DOHH2 (cell line): Measurements from ENCODE around the gene PRKAG3.

Experiments
- H3F3A ChIP-seq: fragments of 200-600 bp; sonication (generic), shearing (Covaris generic); 2 replicates; pipeline ENCODE4 v1.6.0; 2016; ENCODE audit warnings: antibody characterized with exemption, mild to moderate bottlenecking; ENCODE audit not compliant: control insufficient read depth, insufficient read depth
- H3K27ac ChIP-seq: fragments of 200-600 bp; sonication (generic); 2 replicates; pipeline ENCODE4 v1.5.1; 2014; ENCODE audit warnings: low read depth, mild to moderate bottlenecking, low read length, moderate library complexity
- H3K27me3 ChIP-seq: fragments of 200-600 bp; sonication (generic); 2 replicates; pipeline ENCODE4 v1.6.1; 2014; ENCODE audit warnings: mild to moderate bottlenecking, low read length, mixed read lengths; ENCODE audit not compliant: control insufficient read depth
- H3K36me3 ChIP-seq: fragments of 200-600 bp; sonication (generic); 2 replicates; pipeline ENCODE4 v1.6.1; 2014; ENCODE audit warnings: mild to moderate bottlenecking, low read length, moderate library complexity, mixed read lengths; ENCODE audit not compliant: control insufficient read depth
- H3K4me1 ChIP-seq: fragments of 200-600 bp; sonication (generic); 2 replicates; pipeline ENCODE4 v1.6.1; 2014; ENCODE audit warnings: mild to moderate bottlenecking, low read length, mixed read lengths; ENCODE audit not compliant: control insufficient read depth
- H3K4me2 ChIP-seq: fragments of 200-600 bp; sonication (generic); 2 replicates; pipeline ENCODE4 v1.6.0; 2014; ENCODE audit warnings: mild to moderate bottlenecking, low read length, moderate library complexity
- H3K4me3 ChIP-seq: fragments of 200-600 bp; sonication (generic); 2 replicates; pipeline ENCODE4 v1.5.1; 2014; ENCODE audit warnings: mild to moderate bottlenecking, low read length, mixed read lengths
- H3K79me2 ChIP-seq: fragments of 200-600 bp; sonication (generic); 2 replicates; pipeline ENCODE4 v1.6.1; 2014; ENCODE audit warnings: mild to moderate bottlenecking, low read length, mixed read lengths; ENCODE audit not compliant: control insufficient read depth
- H3K9me2 ChIP-seq: fragments of 200-600 bp; sonication (generic); replicated peaks from 2 replicates; pipeline ENCODE4 v1.6.1; 2014; ENCODE audit warnings: mild to moderate bottlenecking, low read length, mixed read lengths; ENCODE audit not compliant: control insufficient read depth
- H3K9me3 ChIP-seq: fragments of 200-600 bp; sonication (generic); 2 replicates; pipeline ENCODE4 v1.6.1; 2014; ENCODE audit warnings: antibody characterized with exemption, low read length, mixed read lengths; ENCODE audit not compliant: control insufficient read depth, insufficient read depth
- H4K20me1 ChIP-seq: fragments of 200-600 bp; sonication (generic); 2 replicates; pipeline ENCODE4 v1.6.0; 2014; ENCODE audit warnings: low read depth, mild to moderate bottlenecking, antibody characterized with exemption, low read length, moderate library complexity; ENCODE audit not compliant: control insufficient read depth, insufficient read depth
- CTCF ChIP-seq: fragments of 200-600 bp; sonication (generic); IDR thresholded peaks from one replicate; pipeline ENCODE4 v1.5.1; 2014; ENCODE audit warnings: antibody characterized with exemption, mild to moderate bottlenecking, low read depth, low read length; ENCODE audit not compliant: poor library complexity, severe bottlenecking
- EZH2phosphoT487 ChIP-seq: fragments of 200-600 bp; sonication (generic); IDR thresholded peaks from 2 replicates; pipeline ENCODE4 v1.6.1; 2017; ENCODE audit warnings: borderline replicate concordance, mild to moderate bottlenecking, antibody characterized with exemption, low read length, moderate library complexity, mixed read lengths

PRKAG3 gene

GRCh38 chr2:218796691-218797090 is 34.9 kb downstream of the PRKAG3 start:
- H3K4me2 ChIP-seq: no peak overlapping the region
- no peaks in the 10 kb centered on the region for H3K9me2 ChIP-seq
- no peak overlapping the region for H3K4me3 ChIP-seq
- H4K20me1 ChIP-seq: no peaks in the 10 kb centered on the region
- peaks cover 2% of the 10 kb centered on the region for H3K4me1 ChIP-seq
- no peaks in the 10 kb centered on the region for H3K36me3 ChIP-seq
- TF ChIP-seq CTCF (no peak), EZH2phosphoT487 (no peak)
- H3K9me3 ChIP-seq: no peaks in the 10 kb centered on the region
- H3K79me2 ChIP-seq: no peaks in the 10 kb centered on the region
- no peaks in the 10 kb centered on the region for H3F3A ChIP-seq
- no peak overlapping the region for H3K27ac ChIP-seq
- peaks cover 18% of the 10 kb centered on the region for H3K27me3 ChIP-seq

GRCh38 chr2:218792433-218792832 is 39.2 kb downstream of the PRKAG3 start:
- no peaks in the 10 kb centered on the region for H3F3A ChIP-seq
- H4K20me1 ChIP-seq: no peaks in the 10 kb centered on the region
- H3K27ac ChIP-seq: no peak overlapping the region
- H3K9me3 ChIP-seq: no peaks in the 10 kb centered on the region
- no peak overlapping the region for H3K4me3 ChIP-seq
- H3K27me3 ChIP-seq: peaks cover 12% of the 10 kb centered on the region
- H3K4me1 ChIP-seq: no peaks in the 10 kb centered on the region
- H3K9me2 ChIP-seq: no peaks in the 10 kb centered on the region
- no peak for TF ChIP-seq CTCF
- no peak overlapping the region for H3K4me2 ChIP-seq
- no peaks in the 10 kb centered on the region for H3K79me2 ChIP-seq
- H3K36me3 ChIP-seq: no peaks in the 10 kb centered on the region

GRCh38 chr2:218788529-218789255 is 42.9 kb downstream of the PRKAG3 start:
- Histone ChIP-seq H3K4me3 (no peak overlapping the region), H4K20me1 (no peaks in the 10 kb centered on the region), H3K9me3 (no peaks in the 10 kb centered on the region), H3K9me2 (no peaks in the 10 kb centered on the region), H3K27ac (no peak overlapping the region), H3K79me2 (no peaks in the 10 kb centered on the region), H3F3A (no peaks in the 10 kb centered on the region), H3K4me2 (no peak overlapping the region), H3K4me1 (no peaks in the 10 kb centered on the region), H3K27me3 (peaks cover 20% of the 10 kb centered on the region), H3K36me3 (no peaks in the 10 kb centered on the region)
- no peak for TF ChIP-seq EZH2phosphoT487
- TF ChIP-seq CTCF: no peak
